ENCODE results near the gene VDR.
"Not testable (repeated sequence)": the region's sequence is repeated elsewhere in the genome, so short reads cannot be mapped to it uniquely, and the experiment has no call there.

VDR gene

DNA sequence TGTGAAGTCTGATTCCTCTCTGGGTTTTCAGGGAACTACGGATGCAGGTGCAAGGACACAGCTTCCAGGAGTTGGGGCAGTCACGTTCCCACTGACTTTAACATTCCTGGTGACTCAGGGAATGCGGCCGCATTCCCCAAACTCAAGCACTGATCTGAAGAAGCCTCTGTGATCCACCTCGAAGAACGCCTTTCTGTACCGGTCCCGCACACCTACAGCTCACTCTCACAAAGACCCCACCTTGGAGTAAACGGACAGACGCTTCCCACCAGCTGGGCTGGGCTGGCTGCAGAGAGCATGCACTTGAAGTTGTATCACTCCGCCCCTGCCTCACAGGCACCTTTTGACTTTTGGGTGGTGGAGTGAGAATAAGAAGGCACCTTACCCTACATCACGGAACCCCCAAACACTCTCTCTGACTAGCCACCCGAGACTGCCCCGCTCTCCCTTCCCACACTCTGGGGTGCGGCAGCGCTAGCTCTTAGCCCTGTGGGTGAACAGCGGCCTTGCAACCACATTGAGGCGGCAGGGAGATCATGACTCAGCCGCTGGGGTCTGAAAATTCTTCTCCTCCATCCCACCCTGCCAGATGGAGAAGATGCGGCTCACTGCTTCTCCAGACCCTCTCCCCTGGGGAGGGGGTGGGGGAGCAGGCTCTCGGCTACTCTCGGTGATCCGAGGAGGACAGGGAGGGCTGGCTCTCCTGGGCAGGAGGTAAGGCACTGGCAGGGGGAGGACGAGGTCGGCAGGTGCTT is 61.4 kb downstream of the VDR start:
- DNase-seq, result no peak

DNA sequence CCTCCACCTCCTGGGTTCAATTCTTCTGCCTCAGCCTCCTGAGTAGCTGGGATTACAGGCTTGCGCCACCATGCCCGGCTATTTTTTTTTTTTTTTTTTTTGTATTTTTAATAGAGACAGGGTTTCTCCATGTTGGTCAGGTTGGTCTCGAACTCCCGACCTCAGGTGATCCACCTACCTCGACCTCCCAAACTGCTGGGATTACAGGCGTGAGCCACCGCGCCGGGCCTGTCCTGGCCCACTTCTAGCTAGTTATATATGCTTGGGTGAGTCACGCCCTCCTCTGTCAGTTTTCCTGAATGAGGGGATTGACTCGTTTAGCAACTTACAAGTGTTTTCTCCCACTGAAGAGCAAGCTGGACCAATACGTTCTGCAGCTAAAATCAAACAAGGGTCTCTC is 62.3 kb downstream of the VDR start:
- DNase-seq, result not testable (repeated sequence)

DNA sequence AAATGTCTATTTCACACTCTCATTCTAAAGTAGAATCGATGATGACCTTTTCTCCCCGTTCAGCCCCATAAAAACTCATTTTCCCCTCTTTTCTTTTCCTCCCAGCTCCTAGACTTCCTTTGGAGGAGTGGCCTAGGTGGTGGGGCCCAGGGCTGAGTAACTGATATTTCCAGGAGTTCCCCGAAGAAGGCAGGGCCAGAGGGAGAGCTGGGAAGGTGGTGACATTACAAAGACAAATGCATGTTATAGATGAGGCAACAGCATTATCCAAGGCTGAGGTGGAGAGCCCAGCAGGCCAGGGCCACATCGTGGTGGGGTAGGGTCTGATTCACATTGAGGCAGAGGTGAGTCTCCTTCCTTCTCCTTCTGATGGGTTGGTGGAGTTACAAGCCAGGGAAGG is 62.9 kb downstream of the VDR start:
- no peak for DNase-seq

DNA sequence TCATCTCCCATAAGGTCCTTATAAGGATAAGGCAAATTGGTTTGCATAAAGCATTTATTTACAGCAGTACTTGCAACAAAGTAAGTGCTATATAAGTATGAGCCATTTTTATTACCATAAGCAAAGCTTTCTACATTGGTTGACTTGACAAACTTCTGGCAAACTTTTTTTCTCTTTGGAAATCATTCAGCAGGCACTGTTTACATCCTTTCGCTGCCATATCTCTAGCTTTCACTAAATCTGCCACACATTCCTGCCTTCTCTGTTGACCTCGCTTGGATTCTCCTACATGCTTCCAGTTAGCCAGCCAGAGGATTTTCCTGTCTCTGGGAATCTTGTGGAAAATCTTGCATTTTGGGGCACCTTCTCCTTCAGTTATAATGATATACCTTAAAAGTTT is 63.3 kb downstream of the VDR start:
- no peak for DNase-seq

DNA sequence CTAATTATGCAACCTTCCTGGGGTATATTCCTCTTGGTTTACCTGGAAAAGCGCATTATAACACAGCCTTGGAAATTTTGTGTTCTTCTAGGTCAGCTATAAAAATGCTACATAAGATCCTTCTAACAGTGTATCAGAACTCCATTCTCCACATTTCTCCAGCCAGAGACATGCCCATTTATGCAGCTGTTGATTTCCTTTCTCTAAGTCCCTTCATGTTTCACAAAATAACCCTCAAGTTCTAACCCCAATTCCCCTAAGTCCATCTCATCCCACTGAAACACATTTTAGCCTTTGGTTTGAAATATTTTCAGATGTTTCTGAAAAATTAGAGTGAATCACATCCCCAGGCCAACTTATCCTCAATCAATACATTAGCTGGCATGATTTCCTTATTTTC is 64.2 kb downstream of the VDR start:
- no peak for DNase-seq

DNA sequence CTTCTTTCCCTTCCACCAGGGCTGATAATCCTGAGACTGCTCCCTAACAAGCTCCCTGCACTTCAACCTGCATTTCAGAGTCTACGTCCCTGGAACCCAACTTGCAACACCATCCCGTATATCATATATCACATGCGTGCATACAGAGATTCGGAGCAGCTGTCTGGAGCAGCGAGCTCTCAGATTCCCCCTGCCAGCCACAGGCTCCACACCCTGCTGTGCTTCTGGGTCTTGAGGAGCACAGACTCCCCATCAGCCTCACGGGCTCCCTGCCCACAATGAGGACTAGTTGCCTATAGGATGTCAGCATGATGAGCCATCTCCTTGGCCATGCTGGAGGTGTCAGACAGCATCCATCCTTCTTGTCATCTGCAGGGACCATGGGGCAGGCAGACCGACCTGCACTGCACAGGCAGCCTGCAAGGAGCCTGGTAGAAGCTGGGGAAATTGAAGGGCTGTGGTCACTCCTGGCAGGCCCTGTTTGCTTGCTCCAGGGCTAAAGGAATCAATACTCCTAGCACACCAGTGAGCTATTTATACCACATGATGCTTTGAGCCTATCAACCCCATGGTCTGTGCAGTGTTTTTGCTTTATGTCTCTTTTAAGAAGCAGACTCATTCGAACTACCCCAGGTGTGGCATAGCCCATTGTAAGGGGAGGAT is 65.4 kb downstream of the VDR start:
- DNase-seq, result no peak

DNA sequence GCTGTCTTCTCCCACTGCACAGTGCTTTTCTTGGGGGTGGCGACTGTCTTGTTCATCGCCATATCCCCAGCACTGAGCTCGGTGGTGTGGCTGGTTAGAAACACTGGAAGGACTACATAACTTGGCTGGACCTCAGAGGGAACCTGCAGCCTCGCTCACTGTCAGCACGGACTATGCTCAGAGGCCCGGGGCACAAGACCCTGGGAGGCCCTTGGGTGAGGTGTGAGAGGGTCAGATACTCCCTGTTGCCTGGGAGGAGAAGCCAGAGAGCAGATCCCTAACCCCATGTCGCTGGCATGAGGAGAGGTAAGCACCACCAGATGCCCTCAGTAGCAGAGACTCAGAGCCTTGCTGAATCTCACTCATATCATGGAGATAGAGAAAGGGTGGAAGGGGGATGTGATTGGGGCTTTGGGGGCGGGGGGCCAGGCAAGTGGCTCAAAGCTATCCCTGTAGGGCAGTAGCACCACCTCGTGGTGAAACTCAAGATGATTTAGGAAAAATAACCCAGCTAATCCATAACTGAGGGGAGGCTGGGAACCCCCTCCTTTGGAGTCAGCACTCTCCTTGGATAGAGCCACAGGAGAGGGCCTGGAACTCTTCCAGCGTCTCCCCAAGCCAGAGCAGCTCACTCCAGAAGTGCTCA is 66.4 kb downstream of the VDR start:
- DNase-seq, result peak; percentile 22

DNA sequence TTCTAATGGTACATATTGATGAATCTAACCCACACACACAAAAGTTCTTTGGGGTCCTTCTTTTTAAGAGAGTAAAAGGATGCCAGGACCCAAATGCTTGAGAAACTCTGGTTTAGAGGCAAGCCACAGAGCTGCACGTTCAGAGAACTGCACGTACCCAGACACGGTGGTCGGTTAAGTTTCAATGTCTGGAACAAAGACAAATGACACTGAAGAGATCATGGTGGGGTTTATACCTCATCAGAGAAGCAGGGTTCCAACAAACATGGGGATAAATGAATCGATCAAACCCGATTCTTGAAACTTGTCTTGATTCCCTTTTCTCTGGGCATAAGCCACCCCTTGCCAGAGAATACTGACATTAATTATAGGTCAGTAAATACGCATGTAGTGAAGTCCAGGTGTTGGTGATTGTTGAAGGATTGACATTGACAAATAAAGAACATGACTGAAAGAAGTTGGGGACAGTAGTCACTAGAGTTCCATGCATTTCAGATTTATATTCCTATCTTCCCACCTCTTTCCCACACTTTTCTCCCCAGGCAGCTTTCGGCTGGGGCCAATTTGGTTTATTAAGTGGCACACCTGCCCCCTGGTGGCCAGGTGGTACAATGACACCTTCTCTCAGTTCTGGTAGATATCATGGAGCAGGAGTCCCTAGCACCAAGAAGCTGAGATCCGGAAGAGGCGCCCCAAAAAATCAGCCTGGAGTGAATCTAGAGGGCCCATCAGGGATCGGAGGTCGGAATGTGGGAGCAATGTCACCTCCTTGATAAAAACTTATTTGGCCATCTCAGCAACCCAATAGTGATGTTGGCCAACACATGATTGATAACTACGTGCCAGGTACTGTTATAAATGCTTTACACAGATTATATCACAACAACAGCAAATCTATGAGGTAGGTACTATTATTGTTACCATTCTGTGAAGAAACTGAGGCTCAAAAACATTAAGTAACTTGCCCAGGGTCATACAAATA is 67.3 kb downstream of the VDR start:
- DNase-seq, result peak; percentile 49

DNA sequence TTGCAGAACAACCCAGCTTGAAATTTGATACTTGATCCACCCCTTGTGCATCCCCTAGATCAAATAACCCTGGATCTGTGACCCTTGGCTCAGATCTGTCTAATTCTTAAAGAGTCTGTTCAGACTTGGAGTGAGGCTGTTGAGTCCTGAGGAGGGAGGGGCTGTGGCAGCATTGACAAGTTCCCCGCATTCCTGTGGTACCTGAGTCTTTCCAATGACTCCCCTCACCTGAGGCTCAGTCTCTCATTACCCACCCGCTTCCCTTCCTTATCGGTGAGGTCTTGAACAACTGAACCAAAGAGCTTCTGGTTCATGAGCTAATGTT is 69.0 kb downstream of the VDR start:
- DNase-seq, result no peak

DNA sequence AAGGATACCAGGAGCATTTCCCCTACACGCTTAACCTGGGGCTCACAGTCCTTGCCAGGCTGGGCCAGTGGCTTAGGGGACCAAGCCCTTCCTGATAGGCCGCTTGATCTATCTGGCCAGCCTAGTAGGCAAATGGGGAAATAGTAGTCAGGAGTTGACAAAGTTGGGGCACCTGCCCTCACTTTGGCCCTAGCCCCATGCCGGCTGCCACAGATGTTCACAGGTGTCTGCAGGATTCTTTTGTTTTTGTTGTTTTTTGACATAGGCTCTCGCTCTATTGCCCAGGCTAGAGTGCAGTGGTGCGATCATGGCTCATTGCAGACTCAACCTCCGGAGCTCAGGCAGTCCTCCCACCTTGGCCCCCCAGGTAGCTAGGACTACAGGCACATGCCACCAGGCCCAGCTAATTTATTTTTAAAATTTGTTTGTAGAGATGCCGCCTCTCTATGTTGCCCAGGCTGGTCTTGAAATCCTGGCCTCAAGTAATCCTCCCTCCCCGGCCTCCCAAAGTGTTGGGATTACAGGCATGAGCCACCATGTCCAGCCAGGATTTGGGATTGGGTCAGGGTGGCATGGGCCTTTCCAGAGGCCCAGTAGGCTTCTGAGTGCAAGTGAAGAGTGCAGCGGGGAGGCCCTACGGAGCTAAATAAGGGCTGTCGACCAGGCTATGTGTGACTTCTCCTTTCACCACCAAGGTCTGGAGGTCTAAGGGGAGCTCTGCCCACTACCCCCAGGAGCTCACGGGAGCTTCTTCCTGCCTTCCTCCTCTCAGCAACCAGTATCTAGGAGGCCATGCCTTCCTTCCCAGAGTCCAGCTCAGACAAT is 69.6 kb downstream of the VDR start:
- no peak for DNase-seq

DNA sequence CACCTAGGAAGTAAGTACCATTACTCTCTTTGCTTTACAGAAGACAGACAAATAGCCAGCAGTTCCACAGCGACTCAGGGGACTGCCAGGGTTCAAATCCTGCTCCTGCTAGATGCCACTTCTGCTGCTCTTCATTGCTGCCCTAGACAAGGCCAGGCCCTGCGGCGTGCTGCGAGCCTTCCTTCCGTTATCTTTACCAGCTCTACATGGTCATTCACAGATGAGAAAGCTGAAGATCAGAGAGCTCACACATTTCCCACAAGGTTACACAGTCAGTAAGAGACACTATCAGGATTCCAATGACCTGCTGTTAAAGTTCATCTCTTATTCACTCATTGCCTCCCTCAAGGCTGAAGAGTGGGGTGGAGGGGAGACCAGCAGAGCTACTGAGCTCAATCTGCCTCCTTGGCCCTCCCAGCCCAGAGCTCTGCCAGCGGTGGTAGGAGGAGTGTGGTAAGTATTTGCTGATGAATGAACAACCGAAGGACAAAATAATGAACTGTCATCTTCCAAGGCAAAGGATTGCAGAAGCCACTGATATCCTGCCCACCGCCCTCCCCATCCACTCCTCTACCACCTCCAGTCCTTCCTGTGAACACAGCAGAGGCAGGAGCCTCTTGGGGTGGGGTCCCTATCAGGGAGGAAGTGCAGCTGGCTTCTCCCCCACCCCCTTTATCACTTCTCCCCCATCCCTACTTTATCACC is 70.4 kb downstream of the VDR start:
- DNase-seq, result no peak

DNA sequence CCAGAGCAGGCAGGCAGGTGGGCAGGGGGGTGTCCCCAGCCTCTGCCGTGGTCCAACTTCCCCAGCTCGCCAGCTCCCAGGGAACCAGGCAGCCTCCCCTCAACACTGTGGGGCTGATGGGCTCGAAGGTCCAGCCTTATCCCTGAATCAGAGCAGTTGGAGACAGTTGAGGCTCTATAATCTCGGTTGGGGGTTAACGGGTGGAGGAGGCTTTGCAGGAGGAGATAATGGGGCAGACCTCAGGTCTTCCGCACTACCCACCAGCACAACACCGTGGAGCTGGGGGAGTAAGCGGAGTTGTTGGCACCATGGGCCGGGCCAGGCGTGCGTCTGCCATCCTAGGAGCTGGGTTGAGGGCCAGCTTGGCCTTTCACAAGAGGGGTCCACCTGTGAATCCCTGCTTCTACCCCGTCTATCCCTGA is 71.2 kb downstream of the VDR start:
- no peak for DNase-seq

DNA sequence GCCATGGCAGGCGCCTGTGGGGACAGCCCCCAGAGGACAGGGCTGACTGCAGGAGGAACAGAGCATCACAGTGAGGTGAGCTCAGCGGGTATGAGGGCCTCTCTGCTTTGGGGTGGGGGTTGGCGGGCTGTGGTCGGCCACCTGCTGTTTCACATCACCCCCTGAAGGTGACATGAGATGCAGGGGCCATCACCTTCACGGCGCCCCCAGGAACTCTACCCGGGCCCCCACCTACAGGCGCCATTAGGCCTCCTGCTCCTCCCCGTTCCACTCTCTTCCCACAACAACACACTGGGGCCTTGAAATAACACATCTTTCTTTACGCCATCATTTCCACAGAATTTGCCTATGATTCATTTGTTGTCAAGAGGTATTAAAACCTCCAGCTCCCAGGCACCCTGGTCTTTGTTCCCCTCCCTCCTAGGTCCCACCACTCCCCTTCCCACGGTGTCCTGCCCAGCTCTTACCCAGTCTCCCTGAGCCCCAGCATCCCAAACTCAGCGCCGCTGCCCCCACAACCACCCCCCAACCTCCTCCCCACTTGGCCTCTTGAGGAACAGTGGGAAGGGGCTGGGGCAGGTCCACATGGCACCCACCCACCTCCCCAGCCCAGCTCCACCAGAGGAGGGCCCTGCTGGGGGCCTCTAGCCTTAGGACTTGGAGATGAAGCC is 72.4 kb downstream of the VDR start:
- DNase-seq, result peak; percentile 75

DNA sequence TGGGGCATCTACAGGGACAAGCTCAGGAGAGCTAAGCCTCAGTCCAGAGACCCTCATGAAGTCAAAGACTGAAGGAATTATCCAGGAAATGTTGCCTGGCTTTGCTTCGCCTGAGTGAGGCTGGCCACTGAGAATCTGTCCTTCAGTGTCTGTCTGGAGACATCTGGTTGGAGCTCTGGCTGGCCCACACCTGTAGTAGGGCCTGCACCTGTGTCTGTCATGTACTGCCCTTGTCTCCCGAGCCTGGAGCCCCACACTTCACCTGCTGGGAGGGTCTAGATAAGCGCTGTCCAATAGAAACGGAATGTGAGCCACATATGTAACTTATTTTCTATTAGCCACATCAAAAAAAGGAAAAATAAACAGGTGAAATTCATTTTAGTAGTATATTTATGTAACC is 75.2 kb downstream of the VDR start:
- DNase-seq, result no peak

DNA sequence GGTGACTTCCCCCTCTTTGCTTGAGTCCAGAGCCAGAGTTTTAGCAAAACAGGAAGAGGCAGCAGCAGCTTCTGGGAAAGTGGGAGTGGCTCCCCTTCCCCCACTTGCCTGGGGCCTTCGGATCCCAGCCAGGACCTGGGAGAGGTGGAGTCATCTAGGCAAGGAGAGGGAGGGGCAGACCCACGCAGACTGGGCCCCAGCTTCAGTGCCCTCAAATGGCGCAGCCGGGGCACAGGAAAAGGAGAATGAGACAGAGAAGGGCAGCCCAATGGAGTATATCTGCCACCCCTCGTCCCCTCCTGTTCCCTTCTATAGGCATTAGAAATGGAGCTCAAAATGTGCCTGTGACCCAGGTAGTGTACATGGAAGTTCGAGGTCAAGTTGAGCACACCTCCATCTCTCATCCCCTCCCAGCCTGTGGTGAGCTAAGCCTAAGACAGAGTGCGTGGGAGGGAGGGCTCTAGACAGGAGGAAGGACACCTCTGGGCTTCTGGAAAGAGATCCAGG is 75.8 kb downstream of the VDR start:
- no peak for DNase-seq

DNA sequence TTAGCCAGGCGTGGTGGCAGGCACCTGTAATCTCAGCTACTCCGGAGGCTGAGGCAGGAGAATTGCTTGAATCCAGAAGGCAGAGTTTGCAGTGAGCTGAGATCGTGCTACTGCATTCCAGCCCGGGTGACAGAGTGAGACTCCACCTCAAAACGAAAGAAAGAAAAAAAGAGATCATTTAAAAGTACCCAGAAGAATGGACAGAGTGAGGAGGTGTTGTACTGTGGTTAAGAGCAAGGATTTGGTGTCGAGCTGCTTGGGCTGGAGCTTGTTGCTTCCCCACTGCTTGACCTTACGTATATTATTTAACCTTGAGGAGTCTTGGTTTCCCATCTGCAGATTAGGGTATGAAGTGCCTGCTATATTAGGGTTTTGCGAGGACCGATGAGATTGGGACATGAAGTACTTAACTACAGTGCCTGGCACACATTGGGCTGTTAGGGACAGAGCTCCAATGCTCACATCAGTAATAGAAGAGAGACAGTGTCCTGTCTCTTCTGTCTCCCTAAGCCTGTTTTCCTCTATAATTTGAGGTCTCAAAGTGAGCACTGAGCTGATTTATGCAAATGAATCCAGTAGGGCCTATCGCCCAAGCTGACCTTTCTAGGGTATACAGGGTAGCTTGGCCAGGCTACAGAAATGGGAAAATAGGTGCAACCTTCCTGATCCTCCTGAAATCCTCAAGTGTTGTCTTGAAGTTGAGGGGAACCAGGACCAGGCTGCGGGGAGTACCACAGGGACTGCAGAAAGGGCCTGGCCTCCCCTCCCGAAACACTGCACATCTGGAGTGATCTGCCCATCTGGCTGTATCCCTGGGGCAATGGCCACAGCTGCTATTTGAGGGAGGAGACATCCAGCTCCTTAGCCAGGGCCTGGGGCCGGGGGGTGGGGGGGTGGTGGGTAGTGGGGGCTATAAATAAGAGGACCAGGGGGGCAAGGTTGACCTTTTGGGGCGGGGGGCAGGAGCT is 76.5 kb downstream of the VDR start:
- DNase-seq, result no peak

DNA sequence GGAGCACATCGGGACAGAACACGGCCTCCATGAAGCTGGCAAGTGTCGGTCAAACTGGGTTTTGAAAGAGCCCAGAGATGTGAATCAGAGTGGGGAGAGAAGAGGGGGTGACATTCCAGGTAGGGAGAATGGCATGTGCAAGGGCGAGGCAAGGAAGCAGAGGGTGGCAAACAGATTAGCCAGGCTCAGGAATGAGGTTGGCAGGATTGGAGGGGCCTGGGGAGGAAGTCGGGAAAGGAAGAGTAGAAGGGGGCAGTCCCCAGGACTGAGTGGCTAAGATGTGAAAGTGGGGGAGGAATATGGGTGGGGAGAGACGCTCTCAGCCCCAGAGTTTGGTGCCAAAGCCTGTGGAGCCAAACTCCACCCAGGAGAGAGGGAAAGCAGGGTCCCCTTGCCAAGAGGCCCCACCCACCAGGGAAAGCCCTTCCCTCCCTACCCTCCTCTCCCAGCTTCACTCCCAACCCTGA is 79.6 kb downstream of the VDR start:
- no peak for DNase-seq

DNA sequence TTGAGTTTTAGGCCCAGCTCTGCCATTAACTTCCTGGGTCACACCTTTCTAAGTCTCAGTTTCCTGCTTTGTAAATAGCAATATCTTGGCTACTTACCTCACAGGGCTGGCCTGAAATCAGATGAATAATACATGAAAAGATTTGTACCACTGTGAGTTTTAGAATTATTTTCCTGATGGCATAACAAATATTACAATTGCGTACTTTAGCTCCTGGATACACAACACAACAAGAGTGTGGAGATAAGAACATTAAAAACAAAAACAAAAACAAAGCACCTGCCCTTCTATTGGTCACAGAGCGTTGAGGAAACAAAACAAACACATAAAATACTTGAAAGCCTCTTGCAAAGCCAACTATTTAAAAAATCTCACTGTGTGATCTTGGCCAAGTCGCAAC is 80.2 kb downstream of the VDR start:
- no peak for DNase-seq

DNA sequence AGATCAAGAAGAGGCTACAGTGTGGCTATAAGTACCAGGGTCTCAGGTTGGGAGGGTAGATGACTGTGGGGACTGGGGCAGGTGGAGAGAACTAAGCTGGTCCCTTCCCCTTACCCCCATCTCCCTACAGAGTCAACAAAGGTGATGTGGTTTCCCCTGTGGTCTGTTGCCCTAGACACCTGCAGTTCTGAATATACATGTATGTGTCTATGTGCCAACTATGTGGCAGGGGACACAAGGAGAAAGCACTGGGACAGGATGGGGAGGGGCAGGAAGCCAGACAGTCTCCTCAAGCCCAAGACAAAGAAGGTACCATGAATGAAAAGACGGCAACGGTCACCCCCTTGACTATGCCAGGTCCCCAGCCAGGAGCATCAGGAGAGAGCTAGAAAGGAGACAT is 80.6 kb downstream of the VDR start:
- no peak for DNase-seq
